Right lobe of liver (tissue), 4 donors: Measurements from ENCODE around the gene MTSS2.
"Not testable (repeated sequence)": the region's sequence is repeated elsewhere in the genome, so short reads cannot be mapped to it uniquely, and the experiment has no call there.

ENCODE experiments used
- POLR2A ChIP-seq: fragments of 450-650 bp; IDR thresholded peaks from one replicate; pipeline ENCODE4 v1.6.1; 2017; ENCODE audit warnings: antibody characterized with exemption, mild to moderate bottlenecking
- TF ChIP-seq, protein P1 (sequence below), 4 donors: fragments of 200-600 bp in 3 of 4; fragments of 450-650 bp in 1 of 4; IDR thresholded peaks; one replicate each; pipeline versions ENCODE4 v1.5.1 to v1.8.0; 2016 to 2022; ENCODE audit warnings: antibody characterized with exemption in 4 of 4, mild to moderate bottlenecking in 2 of 4
- donor health status: DM: no; HTN: no; CAD: no.
- donor health status: DM: no; HTN: no; CAD: no.
- donor health status: DM: no; HTN: yes; CAD: no.

DNA sequence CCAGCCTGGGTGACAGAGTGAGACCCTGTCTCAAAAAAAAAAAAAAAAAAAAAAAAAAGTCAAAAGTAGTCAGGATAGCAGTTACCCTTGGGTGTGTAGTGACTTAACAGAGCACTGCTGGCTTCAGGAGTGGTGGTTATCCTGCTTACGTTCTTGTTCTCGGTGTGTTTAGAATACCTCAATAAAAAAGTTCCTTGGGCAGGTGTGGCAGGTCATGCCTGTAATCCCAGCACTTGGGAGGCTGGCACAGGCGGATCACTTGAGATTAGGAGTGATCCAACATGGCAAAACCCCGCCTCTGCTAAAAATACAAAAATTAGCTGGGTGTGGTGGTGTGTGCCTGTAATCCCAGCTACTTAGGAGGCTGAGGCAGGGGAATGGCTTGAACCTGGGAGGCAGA, 14.9 kb downstream of the MTSS2 start:
- TF ChIP-seq, protein P1, sequence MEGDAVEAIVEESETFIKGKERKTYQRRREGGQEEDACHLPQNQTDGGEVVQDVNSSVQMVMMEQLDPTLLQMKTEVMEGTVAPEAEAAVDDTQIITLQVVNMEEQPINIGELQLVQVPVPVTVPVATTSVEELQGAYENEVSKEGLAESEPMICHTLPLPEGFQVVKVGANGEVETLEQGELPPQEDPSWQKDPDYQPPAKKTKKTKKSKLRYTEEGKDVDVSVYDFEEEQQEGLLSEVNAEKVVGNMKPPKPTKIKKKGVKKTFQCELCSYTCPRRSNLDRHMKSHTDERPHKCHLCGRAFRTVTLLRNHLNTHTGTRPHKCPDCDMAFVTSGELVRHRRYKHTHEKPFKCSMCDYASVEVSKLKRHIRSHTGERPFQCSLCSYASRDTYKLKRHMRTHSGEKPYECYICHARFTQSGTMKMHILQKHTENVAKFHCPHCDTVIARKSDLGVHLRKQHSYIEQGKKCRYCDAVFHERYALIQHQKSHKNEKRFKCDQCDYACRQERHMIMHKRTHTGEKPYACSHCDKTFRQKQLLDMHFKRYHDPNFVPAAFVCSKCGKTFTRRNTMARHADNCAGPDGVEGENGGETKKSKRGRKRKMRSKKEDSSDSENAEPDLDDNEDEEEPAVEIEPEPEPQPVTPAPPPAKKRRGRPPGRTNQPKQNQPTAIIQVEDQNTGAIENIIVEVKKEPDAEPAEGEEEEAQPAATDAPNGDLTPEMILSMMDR (IDR thresholded peaks at IDR 0.05): not testable (repeated sequence)
- TF ChIP-seq POLR2A: not testable (repeated sequence)
